ENCODE measurements around the gene MAMLD1.

DNA sequence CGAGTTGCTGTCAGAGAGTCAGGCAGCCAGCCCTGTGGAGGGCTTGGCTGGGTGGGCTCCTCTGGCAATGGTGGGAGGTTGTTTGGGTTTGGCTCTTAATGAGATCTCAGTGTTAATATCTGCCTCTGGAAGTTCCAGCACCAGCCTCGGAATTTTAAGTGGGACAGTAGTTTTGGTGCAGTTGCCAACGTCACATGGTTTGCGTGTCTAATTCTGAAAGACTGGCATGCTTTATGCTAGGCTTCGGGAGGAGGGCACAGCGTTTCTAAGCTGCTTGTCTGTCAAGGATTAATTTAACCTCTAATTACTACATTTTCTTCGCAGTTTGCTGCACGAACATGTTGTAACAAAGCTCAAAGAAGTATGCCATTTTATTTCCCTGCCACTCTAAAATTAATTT lies 9.2 kb downstream of the MAMLD1 start:
- TF ChIP-seq, protein P1, sequence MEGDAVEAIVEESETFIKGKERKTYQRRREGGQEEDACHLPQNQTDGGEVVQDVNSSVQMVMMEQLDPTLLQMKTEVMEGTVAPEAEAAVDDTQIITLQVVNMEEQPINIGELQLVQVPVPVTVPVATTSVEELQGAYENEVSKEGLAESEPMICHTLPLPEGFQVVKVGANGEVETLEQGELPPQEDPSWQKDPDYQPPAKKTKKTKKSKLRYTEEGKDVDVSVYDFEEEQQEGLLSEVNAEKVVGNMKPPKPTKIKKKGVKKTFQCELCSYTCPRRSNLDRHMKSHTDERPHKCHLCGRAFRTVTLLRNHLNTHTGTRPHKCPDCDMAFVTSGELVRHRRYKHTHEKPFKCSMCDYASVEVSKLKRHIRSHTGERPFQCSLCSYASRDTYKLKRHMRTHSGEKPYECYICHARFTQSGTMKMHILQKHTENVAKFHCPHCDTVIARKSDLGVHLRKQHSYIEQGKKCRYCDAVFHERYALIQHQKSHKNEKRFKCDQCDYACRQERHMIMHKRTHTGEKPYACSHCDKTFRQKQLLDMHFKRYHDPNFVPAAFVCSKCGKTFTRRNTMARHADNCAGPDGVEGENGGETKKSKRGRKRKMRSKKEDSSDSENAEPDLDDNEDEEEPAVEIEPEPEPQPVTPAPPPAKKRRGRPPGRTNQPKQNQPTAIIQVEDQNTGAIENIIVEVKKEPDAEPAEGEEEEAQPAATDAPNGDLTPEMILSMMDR (IDR thresholded peaks at IDR 0.05) = no peak
- TF ChIP-seq POLR2A (IDR thresholded peaks at IDR 0.05) = no peak
